K562 (cell line): ENCODE results near the gene BRMS1. TPM values are rescaled to one million over a fixed set of nuclear protein-coding genes. Genes with fewer than 3 reads are reported as not detected.

Experiments
- CHD2 ChIP-seq: IDR thresholded peaks from 2 replicates; pipeline ENCODE4 v1.6.1; 2011; ENCODE audit warnings: low read depth, low read length
- HLTF ChIP-seq: fragments of 450-650 bp; IDR thresholded peaks from 2 replicates; pipeline ENCODE4 v1.6.1; 2016
- HNRNPLL ChIP-seq: fragments of 200-400 bp; formaldehyde crosslinking; IDR thresholded peaks from 2 replicates; pipeline ENCODE4 v1.6.1; 2017; ENCODE audit warnings: low read length, low read depth, mild to moderate bottlenecking; ENCODE audit not compliant: poor library complexity, severe bottlenecking
- L3MBTL2 ChIP-seq: fragments of 450-650 bp; IDR thresholded peaks from 2 replicates; pipeline ENCODE4 v1.6.1; 2016; ENCODE audit warnings: mild to moderate bottlenecking, moderate library complexity
- MTA1 ChIP-seq: fragments of 450-650 bp; IDR thresholded peaks from 2 replicates; pipeline ENCODE4 v1.6.1; 2017; ENCODE audit warnings: borderline replicate concordance
- POLR2A ChIP-seq: fragments of 450-650 bp; conservative IDR thresholded peaks from 2 replicates; pipeline ENCODE4 v1.6.1; 2016
- RBFOX2 ChIP-seq: fragments of 200-400 bp; formaldehyde crosslinking; IDR thresholded peaks from 2 replicates; pipeline ENCODE4 v1.6.1; 2017; ENCODE audit warnings: low read depth, mild to moderate bottlenecking, low read length, moderate library complexity
- SIX5 ChIP-seq, 2 experiments: IDR thresholded peaks; 2 replicates each; pipeline ENCODE4 v1.6.1; 2011; ENCODE audit warnings: low read length in 2 of 2, borderline replicate concordance in 1 of 2, low read depth in 1 of 2, mild to moderate bottlenecking in 1 of 2, moderate library complexity in 1 of 2; ENCODE audit not compliant: insufficient read depth in 1 of 2
- SMAD1 ChIP-seq: fragments of 150-350 bp; IDR thresholded peaks from 2 replicates; pipeline ENCODE4 v1.6.1; 2014; ENCODE audit warnings: low read length, low read depth; ENCODE audit not compliant: partially characterized antibody
- polyA plus RNA-seq, 8 experiments: library from polyadenylated mRNA; depleted of rRNA in 4 of 8; stranded (reverse) in 5 of 8; unstranded in 3 of 8; fragments of >200 nt; fragmentation: Nextera tagmentation in 2 of 8; fragmentation: Illumina TruSeq in 1 of 8; extraction: Ambion mirVana in 2 of 8; extraction: Trizol in 1 of 8; gene quantifications; 2 replicates each; pipeline versions ENCODE4 v1.2.1 to v1.2.3, GENCODE V29; 2011 to 2014; ENCODE audit warnings: inconsistent platforms in 1 of 8, missing spikeins in 1 of 8
- total RNA-seq, 7 experiments: library from RNA; depleted of rRNA in 6 of 7; stranded (reverse); fragments of >200 nt in 6 of 7; fragmentation: Illumina TruSeq in 2 of 7; extraction: Trizol in 2 of 7; gene quantifications; 2 replicates each; pipeline versions ENCODE4 v1.2.1 to v1.2.3, GENCODE V29; 2011 to 2021; ENCODE audit warnings: low replicate concordance in 1 of 7
- TF ChIP-seq, protein P1 (sequence below), 2 experiments: fragments of 450-650 bp; IDR thresholded peaks; 2 replicates each; pipeline ENCODE4 v1.6.1; 2018; ENCODE audit warnings: mild to moderate bottlenecking in 2 of 2, low read depth in 1 of 2; ENCODE audit not compliant: partially characterized antibody in 2 of 2
- TF ChIP-seq, protein P2 (sequence below), 2 experiments: fragments of 450-650 bp; formaldehyde crosslinking in 1 of 2; IDR thresholded peaks; 2 replicates each; pipeline versions ENCODE4 v1.4.0 to v1.6.1; 2014 to 2020; ENCODE audit warnings: mild to moderate bottlenecking in 2 of 2, borderline replicate concordance in 1 of 2, low read depth in 1 of 2
- TF ChIP-seq, protein P3 (sequence below): sonication (generic); formaldehyde crosslinking; IDR thresholded peaks from 2 replicates; pipeline ENCODE4 v1.8.1; 2023; ENCODE audit warnings: mild to moderate bottlenecking, missing genetic modification reagents

The BRMS1 gene
- total and polyA plus RNA-seq, 9 of the 15 experiments (the other 6 are each of a cell fraction or from before 2014, with no cell fraction given), result 2.2 to 78.8 (median 33.4) TPM

DNA sequence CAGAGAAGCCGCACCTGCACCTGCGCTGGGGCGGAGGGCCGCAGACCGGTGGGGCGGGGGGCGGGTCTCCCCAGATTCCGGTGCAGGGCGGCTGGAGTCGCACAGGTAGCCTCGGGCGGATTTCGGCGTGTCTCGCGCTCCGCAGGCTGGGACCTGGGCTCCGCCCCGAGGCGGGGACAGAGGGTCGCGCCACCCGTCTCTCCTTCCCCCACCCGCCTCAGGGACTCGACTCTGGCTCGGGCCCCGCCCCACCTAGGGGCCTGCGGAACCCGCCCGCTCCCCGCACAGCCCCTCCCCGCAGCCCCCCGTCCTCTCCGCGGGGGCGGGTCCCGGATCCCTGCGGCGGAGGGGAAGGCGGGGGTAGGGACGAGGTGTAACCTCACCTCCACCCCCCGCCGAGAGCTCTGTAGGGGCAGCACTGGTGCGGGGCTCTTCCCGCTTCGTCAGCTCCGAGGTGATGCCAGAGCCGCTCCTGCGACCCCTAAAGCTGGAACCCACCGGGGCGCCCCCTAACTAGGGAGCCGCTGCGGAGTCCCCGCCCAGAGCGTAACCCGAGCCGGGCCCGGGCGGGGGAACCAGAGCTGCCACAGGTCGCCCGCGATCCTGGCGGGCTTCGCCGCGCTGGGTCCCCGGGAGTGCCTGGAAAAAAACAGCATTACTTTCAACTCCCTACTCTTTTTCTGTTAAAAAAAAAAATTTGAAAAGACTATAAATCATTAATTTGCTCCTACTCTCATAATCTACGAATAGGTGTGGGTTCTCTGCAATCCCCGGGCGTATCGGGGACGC lies 26.9 kb upstream of the BRMS1 start, which contains the start of gene SLC29A2 (continued):
- TF ChIP-seq CHD2 (peak; percentile 17; the same call in 1 of the 2 replicates), L3MBTL2 (peak; percentile 55; the same call in 1 of the 2 replicates), HLTF (0 out of 2 replicates have a peak, but pooled peaks have one; percentile 10), MTA1 (0 out of 2 replicates have a peak, but pooled peaks have one; percentile 6), SIX5 (IDR thresholded peaks at IDR 0.05; ENCODE audit: borderline replicate concordance in 1 of 2, insufficient read depth in 1 of 2, low read depth in 1 of 2, low read length in 2 of 2) (peak in 1 of 2 experiments; percentile 3; a peak in 1 of 4 replicates), HNRNPLL (peak; percentile 72), RBFOX2 (peak; percentile 83), SMAD1 (peak; percentile 14), POLR2A (peak; percentile 84; the same call in 1 of the 2 replicates)
- TF ChIP-seq, protein P1, sequence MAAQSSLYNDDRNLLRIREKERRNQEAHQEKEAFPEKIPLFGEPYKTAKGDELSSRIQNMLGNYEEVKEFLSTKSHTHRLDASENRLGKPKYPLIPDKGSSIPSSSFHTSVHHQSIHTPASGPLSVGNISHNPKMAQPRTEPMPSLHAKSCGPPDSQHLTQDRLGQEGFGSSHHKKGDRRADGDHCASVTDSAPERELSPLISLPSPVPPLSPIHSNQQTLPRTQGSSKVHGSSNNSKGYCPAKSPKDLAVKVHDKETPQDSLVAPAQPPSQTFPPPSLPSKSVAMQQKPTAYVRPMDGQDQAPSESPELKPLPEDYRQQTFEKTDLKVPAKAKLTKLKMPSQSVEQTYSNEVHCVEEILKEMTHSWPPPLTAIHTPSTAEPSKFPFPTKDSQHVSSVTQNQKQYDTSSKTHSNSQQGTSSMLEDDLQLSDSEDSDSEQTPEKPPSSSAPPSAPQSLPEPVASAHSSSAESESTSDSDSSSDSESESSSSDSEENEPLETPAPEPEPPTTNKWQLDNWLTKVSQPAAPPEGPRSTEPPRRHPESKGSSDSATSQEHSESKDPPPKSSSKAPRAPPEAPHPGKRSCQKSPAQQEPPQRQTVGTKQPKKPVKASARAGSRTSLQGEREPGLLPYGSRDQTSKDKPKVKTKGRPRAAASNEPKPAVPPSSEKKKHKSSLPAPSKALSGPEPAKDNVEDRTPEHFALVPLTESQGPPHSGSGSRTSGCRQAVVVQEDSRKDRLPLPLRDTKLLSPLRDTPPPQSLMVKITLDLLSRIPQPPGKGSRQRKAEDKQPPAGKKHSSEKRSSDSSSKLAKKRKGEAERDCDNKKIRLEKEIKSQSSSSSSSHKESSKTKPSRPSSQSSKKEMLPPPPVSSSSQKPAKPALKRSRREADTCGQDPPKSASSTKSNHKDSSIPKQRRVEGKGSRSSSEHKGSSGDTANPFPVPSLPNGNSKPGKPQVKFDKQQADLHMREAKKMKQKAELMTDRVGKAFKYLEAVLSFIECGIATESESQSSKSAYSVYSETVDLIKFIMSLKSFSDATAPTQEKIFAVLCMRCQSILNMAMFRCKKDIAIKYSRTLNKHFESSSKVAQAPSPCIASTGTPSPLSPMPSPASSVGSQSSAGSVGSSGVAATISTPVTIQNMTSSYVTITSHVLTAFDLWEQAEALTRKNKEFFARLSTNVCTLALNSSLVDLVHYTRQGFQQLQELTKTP (IDR thresholded peaks at IDR 0.05; ENCODE audit: low read depth in 1 of 2, partially characterized antibody in 2 of 2), result peak in 1 of 2 experiments; percentile 60
- TF ChIP-seq, protein P2, sequence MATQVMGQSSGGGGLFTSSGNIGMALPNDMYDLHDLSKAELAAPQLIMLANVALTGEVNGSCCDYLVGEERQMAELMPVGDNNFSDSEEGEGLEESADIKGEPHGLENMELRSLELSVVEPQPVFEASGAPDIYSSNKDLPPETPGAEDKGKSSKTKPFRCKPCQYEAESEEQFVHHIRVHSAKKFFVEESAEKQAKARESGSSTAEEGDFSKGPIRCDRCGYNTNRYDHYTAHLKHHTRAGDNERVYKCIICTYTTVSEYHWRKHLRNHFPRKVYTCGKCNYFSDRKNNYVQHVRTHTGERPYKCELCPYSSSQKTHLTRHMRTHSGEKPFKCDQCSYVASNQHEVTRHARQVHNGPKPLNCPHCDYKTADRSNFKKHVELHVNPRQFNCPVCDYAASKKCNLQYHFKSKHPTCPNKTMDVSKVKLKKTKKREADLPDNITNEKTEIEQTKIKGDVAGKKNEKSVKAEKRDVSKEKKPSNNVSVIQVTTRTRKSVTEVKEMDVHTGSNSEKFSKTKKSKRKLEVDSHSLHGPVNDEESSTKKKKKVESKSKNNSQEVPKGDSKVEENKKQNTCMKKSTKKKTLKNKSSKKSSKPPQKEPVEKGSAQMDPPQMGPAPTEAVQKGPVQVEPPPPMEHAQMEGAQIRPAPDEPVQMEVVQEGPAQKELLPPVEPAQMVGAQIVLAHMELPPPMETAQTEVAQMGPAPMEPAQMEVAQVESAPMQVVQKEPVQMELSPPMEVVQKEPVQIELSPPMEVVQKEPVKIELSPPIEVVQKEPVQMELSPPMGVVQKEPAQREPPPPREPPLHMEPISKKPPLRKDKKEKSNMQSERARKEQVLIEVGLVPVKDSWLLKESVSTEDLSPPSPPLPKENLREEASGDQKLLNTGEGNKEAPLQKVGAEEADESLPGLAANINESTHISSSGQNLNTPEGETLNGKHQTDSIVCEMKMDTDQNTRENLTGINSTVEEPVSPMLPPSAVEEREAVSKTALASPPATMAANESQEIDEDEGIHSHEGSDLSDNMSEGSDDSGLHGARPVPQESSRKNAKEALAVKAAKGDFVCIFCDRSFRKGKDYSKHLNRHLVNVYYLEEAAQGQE (IDR thresholded peaks at IDR 0.05; ENCODE audit: borderline replicate concordance), result peak; percentile 95
- TF ChIP-seq, protein P2 (CRISPR knock-in tag; IDR thresholded peaks at IDR 0.05; ENCODE audit: low read depth), result 0 out of 2 replicates have a peak, but pooled peaks have one; percentile 18
- TF ChIP-seq, protein P3, sequence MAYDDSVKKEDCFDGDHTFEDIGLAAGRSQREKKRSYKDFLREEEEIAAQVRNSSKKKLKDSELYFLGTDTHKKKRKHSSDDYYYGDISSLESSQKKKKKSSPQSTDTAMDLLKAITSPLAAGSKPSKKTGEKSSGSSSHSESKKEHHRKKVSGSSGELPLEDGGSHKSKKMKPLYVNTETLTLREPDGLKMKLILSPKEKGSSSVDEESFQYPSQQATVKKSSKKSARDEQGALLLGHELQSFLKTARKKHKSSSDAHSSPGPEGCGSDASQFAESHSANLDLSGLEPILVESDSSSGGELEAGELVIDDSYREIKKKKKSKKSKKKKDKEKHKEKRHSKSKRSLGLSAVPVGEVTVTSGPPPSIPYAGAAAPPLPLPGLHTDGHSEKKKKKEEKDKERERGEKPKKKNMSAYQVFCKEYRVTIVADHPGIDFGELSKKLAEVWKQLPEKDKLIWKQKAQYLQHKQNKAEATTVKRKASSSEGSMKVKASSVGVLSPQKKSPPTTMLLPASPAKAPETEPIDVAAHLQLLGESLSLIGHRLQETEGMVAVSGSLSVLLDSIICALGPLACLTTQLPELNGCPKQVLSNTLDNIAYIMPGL (CRISPR knock-in tag), result 0 out of 2 replicates have a peak, but pooled peaks have one; percentile 3
